Amniotic stem cell (primary cell): Measurements from ENCODE around the gene SCAP.

ENCODE experiments used
- DNase-seq: peaks from one replicate; lab custom pipeline; 2025; lab: John Stamatoyannopoulos, UW

Gene SCAP

DNA sequence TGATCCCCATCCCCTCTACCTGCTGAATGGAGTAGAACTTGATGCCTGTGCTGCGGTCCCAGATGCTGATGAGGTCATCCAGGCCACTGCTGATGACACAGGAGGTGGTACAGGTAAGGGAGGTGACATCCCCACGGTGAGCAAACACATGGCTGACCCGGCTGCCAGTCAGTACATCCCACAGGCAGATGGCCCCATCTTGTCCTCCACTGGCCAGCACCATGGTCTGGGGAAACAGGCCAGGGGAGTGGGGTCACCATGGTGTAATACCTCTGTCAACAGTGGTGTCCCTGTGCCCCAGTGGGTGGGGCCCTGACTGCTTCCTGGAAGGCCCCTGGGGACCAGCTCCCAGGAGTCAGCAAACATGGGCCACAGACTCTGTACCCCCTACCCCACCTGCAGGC lies 61.6 kb downstream of the SCAP start:
- no peak for DNase-seq

DNA sequence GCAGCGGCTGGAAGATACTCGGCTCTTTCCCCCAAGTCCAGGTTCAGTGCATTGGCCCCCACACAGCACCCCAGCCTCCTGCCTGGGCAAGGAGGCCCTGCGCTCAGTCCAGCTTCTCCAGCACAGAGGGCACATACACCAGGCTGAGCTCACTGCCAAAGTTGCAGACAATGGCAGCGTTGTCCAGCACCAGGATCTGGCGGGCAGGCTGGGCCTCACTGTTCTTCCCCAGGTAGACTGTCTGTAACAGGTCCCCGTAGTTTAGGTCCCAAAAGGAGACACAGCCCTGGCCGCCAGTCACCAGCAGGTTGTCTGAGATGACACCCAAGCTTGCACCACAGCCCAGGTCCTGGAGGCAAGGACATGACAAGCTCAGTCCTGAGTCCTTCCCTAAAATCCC lies 62.0 kb downstream of the SCAP start:
- DNase-seq, result no peak

DNA sequence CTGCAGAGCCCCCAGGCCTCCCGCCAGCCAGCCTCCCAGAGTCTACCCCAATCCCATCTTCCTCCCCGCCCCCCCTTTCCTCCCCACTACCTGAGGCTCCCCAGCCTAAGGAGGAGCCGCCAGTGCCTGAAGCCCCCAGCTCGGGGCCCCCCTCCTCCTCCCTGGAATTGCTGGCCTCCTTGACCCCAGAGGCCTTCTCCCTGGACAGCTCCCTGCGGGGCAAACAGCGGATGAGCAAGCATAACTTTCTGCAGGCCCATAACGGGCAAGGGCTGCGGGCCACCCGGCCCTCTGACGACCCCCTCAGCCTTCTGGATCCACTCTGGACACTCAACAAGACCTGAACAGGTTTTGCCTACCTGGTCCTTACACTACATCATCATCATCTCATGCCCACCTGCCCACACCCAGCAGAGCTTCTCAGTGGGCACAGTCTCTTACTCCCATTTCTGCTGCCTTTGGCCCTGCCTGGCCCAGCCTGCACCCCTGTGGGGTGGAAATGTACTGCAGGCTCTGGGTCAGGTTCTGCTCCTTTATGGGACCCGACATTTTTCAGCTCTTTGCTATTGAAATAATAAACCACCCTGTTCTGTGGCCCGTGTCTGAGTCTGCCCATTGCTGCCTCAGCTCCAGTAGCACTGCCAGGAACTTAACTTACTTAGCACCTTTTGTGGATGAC lies 62.8 kb downstream of the SCAP start:
- no peak for DNase-seq

DNA sequence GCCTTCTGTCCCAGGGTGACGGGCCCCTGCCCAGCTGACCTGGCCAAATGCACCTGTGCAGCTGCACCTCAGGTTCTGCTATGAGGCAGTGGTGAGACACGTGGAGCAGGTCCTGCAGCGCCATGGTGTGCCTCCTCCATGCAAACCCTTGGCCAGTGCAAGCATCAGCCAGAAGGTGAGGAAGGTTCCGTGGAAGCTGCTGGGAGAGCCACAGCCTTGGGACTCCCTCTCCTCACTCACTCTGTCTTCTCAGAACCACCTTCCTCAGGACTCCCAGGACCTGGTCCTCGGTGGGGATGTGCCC lies 63.3 kb downstream of the SCAP start:
- no peak for DNase-seq

DNA sequence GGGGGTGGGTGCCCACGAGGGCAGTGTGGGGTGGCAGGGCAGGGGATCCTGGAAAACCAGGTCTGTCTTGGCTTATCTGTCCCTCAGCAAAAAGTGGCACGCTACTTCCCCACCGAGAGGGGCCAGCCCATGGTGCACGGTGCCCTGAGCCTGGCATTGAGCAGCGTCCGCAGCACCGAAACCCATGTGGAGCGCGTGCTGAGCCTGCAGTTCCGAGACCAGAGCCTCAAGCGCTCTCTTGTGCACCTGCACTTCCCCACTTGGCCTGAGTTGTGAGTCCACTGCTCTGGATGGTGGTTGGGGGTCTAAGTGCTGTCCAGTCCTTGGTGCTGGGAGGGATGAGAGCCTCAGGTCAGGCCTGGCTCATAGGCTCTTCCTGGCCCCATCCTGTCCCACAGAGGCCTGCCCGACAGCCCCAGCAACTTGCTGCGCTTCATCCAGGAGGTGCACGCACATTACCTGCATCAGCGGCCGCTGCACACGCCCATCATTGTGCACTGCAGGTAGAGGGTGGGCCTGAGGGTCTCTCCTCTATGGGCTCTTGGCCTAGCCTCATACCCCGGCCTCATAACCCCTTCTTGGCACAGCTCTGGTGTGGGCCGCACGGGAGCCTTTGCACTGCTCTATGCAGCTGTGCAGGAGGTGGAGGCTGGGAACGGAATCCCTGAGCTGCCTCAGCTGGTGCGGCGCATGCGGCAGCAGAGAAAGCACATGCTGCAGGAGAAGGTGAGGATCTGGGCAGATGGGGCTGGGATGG lies 63.9 kb downstream of the SCAP start:
- no peak for DNase-seq

DNA sequence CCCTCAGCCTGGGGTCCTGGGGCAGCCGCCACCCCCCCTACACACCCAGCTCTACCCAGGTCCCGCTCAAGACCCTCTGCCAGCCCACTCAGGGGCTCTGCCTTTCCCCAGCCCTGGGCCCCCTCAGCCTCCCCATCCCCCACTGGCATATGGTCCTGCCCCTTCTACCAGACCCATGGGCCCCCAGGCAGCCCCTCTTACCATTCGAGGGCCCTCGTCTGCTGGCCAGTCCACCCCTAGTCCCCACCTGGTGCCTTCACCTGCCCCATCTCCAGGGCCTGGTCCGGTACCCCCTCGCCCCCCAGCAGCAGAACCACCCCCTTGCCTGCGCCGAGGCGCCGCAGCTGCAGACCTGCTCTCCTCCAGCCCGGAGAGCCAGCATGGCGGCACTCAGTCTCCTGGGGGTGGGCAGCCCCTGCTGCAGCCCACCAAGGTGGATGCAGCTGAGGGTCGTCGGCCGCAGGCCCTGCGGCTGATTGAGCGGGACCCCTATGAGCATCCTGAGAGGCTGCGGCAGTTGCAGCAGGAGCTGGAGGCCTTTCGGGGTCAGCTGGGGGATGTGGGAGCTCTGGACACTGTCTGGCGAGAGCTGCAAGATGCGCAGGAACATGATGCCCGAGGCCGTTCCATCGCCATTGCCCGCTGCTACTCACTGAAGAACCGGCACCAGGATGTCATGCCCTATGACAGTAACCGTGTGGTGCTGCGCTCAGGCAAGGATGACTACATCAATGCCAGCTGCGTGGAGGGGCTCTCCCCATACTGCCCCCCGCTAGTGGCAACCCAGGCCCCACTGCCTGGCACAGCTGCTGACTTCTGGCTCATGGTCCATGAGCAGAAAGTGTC lies 64.7 kb downstream of the SCAP start:
- no peak for DNase-seq

DNA sequence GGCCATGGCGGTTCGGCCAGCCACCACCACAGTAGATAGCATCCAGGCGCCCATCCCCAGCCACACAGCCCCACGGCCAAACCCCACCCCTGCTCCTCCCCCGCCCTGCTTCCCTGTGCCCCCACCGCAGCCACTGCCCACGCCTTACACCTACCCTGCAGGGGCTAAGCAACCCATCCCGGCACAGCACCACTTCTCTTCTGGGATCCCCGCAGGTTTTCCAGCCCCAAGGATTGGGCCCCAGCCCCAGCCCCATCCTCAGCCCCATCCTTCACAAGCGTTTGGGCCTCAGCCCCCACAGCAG lies 65.4 kb downstream of the SCAP start:
- no peak for DNase-seq

DNA sequence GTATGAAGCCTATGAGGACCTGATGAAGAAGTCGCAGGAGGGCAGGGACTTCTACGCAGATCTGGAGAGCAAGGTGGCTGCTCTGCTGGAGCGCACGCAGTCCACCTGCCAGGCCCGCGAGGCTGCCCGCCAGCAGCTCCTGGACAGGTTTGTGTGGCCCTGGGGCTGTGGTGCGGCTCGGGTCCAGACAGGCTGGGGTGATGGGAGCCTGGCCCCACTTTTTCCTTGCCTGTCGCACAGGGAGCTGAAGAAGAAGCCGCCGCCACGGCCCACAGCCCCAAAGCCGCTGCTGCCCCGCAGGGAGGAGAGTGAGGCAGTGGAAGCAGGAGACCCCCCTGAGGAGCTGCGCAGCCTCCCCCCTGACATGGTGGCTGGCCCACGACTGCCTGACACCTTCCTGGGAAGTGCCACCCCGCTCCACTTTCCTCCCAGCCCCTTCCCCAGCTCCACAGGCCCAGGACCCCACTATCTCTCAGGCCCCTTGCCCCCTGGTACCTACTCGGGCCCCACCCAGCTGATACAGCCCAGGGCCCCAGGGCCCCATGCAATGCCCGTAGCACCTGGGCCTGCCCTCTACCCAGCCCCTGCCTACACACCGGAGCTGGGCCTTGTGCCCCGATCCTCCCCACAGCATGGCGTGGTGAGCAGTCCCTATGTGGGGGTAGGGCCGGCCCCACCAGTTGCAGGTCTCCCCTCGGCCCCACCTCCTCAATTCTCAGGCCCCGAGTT lies 65.9 kb downstream of the SCAP start:
- DNase-seq, result no peak

DNA sequence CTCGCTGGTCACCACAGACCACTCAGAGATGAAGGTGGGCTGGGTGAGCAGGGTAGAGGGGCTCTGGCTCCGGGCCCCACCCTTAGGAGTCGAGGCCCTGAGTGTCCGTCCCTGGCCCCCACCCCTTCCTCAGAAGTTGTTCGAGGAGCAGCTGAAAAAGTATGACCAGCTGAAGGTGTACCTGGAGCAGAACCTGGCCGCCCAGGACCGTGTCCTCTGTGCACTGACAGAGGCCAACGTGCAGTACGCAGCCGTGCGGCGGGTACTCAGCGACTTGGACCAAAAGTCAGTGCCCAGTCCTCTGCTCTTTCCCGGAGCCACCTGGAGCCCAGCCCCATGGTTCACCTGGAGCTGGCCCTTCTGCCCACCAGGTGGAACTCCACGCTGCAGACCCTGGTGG lies 66.5 kb downstream of the SCAP start:
- DNase-seq, result no peak

DNA sequence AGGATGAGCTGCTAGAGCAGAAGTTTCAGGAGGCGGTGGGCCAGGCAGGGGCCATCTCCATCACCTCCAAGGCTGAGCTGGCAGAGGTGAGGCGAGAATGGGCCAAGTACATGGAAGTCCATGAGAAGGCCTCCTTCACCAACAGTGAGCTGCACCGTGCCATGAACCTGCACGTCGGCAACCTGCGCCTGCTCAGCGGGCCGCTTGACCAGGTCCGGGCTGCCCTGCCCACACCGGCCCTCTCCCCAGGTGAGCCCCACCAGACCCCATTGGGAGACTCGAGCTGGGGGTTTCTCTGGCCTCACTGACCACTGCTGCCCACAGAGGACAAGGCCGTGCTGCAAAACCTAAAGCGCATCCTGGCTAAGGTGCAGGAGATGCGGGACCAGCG lies 66.9 kb downstream of the SCAP start:
- no peak for DNase-seq

DNA sequence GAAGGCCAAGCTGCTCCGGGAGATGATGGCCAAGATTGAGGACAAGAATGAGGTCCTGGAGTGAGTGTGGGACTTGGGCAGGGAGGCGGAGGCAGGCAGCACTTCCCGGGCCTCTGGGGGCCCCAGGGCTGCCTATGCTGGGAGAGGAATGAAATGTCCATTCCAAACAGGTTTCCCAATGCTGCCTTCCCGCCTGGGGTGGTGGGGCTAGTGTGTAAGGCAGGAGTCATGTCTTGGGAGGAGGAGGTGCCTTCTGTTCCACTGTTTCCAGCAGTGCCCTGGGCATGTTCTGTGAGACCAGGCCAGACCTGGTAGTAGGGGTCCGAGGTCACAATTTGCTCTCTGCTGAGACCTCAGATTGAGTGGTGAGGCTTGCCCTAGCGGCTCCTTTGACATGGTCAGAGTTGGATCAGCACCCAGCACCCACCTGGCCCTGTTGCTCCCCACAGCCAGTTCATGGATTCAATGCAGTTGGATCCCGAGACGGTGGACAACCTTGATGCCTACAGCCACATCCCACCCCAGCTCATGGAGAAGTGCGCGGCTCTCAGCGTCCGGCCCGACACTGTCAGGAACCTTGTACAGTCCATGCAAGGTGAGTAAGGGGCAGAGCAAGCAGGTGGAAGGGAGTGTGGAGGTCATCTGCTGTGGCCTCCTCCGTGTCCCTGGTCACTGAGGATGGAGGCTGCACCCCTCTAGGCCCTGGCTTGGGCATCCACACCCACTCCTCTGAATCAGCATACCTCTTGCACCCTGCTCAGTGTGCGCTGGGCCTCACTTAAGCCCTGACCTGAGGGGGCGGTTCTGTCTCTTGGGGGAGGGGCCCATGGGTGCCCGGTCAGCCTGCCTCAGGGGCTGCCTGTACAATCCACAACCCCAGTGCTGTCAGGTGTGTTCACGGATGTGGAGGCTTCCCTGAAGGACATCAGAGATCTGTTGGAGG lies 67.6 kb downstream of the SCAP start:
- DNase-seq, result no peak

DNA sequence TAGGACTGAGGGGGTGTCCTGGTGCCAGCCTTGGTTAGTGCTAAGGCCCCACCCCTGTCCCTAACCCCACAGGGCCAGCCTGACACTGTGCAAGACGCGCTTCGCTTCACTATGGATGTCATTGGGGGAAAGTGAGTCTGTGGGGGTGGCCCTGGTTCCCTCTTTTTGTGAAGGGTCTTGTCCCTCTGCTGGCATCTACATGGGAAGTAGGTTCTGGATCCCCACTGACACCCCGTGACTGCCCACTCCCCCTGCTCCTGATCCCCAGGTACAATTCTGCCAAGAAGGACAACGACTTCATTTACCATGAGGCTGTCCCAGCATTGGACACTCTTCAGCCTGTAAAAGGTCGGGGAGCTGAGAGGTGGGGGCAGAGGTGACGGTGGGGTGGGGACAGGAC lies 68.5 kb downstream of the SCAP start:
- no peak for DNase-seq

DNA sequence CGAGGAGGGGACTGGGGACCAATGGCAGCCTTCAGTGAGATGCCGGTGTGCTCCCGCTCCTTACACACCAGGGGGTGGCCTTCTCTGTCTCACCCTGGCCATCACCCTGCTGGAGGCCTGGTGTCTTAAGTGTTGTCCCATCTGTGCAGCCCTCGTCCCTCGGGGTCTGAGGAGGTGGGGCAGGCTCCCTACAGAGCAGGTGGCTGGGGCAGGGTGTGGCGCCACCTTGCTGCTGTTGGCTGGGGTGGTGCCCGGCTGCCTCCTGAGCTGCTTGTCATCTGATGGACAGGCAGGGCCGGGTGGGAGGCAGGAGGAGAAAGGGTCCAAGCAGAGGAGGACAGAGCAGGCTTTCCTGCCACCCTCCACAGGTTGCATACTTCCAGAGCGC lies 69.0 kb downstream of the SCAP start:
- DNase-seq, result no peak

DNA sequence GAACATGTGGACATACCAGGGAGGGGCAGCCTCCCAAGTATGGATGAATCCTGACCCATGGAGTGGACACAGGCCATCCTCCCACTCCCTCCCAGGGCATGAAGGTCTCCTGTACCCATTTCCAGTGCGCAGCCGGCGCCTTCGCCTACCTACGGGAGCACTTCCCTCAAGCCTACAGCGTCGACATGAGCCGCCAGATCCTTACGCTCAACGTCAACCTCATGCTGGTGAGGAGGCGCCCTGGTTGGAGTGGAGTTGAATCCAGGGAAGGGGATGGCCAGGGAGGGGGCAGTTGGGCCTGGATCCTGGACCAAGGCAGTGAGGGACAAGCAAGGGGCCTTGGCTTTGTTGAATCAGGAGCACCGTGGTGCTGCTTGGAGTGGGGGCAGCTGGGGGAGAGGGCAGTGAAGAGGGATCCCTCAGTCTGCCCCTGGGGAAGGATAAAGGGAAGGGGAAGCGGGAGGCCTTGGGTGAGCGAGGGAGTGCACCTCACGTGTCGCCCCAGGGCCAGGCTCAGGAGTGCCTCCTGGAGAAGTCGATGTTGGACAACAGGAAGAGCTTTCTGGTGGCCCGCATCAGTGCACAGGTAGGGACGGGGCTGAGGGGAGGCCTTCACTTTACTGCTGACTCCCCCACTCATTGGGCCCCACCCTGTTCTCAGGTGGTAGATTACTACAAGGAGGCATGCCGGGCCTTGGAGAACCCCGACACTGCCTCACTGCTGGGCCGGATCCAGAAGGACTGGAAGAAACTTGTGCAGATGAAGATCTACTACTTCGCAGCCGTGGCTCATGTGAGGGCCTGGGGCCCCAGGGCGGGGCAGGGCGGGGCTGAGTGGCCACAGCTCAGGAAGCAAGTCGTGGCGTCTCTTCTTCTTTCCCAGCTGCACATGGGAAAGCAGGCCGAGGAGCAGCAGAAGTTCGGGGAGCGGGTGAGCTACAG lies 69.7 kb downstream of the SCAP start:
- no peak for DNase-seq

DNA sequence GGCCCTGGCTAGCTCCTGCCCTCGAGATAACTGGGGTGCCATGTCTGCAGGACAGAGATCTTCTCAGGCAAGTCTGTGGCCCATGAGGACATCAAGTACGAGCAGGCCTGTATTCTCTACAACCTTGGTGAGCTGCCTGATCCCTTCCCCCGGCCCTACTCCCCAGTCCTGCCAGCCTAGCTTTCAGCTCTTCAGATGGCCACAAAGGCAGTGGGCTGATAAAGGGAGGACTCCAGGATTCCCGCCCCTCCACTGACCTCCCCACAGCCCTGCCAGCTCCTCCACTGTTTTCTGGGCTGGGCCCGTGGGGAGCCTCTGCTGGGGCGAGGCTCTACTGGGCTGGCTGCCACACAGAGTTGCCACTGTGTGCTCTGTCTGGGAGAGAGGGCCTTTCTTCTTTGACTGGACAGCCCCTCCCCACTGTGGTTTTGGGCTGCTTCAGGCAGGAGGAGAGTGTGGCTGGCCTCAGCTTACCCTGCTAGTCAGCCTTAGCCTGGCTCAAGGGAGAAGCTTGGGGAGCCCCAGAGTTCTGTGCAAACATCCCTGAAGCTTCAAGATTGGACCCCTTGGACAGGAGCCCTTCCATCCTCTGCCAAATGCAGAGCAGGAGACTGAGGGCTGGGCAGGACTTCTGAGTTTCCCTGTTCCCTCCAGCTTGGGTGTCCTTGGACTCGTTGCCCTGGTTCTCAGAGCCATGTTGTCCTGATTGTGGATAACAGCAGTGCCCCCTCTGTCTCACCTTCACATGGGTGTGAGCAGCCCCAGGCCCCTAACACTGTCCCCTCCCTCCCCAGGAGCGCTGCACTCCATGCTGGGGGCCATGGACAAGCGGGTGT lies 70.6 kb downstream of the SCAP start:
- no peak for DNase-seq

DNA sequence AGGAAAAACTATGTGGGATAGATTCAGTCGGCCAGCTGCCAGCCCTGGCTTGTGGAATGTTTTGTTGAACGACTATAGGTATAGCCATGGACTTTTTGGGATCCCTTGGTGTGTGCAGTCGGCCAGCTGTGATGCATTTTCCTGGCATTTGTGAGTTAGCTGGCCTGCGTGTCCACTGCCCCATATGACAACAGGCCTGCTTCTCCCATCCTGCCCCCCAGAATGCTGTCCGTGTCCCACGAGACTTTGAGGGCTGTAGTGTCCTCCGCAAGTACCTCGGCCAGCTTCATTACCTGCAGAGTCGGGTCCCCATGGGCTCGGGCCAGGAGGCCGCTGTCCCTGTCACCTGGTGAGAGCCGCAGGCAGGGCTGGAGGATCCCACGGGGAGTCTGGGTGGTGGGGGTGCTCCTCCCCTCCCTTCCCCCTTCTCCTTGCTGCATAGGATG lies 71.3 kb downstream of the SCAP start:
- DNase-seq, result no peak

DNA sequence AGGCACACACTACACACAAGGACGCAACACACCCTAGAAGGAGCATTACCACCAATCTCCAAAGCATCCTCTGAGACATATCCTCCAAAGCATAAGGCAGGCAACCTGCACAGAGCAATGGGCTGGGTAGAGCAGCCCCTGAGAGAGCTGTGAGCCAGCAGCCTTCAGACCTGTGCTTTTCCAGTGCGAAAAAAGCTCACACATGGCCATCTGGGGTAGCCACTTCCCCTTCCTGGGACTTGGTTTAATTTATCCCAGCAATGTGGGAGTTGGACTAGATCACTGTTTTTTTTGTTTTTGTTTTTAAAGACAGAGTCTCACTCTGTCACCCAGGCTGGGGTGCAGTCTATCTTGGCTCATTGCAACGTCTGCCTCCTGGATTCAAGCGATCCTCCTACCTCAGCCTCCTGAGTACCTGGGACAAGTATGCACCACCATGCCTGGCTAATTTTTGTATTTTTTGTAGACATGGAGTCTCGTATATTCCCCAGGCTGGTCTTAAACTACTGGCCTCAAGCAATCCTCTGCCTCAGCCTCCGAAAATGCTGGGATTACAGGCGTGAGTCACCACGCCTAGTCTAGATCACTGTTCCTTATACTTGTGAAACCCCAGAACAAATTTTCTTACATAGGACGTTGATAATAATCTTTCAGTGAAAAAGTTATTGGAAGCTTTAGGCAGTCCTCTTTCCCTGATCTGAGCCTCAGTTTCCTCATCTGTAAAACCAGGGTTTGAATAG lies 76.0 kb downstream of the SCAP start:
- DNase-seq, result no peak

DNA sequence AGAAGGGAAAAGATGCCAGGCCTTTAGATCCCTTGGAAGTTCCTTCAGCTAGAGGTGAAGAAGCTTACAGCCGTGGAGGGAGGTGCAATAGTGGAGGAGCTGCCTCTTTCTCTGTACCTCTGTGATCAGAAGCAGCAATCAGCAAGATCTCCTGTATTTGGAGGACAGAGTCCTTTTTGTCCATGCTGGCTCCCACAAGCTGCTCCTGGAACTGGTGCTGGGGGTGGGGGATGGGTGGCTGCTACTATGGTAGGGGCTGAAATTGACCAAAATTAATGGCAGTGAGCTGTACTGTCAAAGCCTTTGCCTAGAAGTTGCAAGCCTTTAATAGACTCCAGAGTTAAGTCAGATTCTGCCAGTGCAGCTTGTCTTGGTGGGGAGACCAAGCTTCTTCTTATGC lies 76.7 kb downstream of the SCAP start:
- DNase-seq, result no peak

DNA sequence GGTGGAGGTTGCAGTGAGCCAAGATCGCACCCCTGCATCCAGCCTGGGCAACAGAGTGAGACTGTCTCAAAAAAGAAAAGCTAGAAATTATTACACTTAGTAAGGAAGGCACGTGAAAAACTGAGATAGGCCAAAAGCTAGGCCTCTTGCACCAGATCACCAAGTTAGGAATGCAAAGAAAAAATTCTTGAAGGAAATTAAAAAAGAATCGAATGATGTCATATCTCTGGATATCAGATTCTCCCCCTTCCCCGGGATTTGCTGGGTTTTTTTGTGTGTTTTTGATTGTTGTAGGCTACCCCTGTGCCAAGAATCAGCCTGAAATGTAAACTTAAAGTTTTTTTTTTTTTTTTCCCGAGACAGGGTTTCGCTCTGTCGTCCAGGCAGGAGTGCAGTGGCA lies 77.5 kb downstream of the SCAP start:
- no peak for DNase-seq
